ENCODE data around the gene NPTX1.

Gene NPTX1

GRCh38 chr17:80485846-80486245 lies 9.4 kb upstream of the NPTX1 start:
- no peak overlapping the region for H3K4me3 ChIP-seq (ENCODE audit: low read depth, low read length)
- DNase-seq (ENCODE audit: low read depth) = peak; percentile 60

GRCh38 chr17:80482555-80483308 lies 6.3 kb upstream of the NPTX1 start:
- no peak for DNase-seq (ENCODE audit: low read depth)
- no peak overlapping the region for H3K4me3 ChIP-seq (ENCODE audit: low read depth, low read length)
- no peak for TF ChIP-seq CTCF (IDR thresholded peaks at IDR 0.05; ENCODE audit: low read depth, low read length)
- TF ChIP-seq POLR2A (IDR thresholded peaks at IDR 0.05; ENCODE audit: extremely low read depth, insufficient read length) = no peak

More at GRCh38 chr17:80485846-80486245, 9.4 kb upstream of the NPTX1 start:
- no peak for TF ChIP-seq MAX (IDR thresholded peaks at IDR 0.05; ENCODE audit: low read depth, low read length)

GRCh38 chr17:80482058-80482318 lies 5.6 kb upstream of the NPTX1 start:
- H3K4me3 ChIP-seq (ENCODE audit: low read depth, low read length) = no peak overlapping the region
- no peak for TF ChIP-seq POLR2A (IDR thresholded peaks at IDR 0.05; ENCODE audit: extremely low read depth, insufficient read length)
- no peak for TF ChIP-seq MYC (IDR thresholded peaks at IDR 0.05; ENCODE audit: low read depth, low read length)
- no peak for TF ChIP-seq MAX (IDR thresholded peaks at IDR 0.05; ENCODE audit: low read depth, low read length)
- no peak for TF ChIP-seq CTCF (IDR thresholded peaks at IDR 0.05; ENCODE audit: low read depth, low read length)
- no peak for DNase-seq (ENCODE audit: low read depth)

GRCh38 chr17:80481284-80482057 lies 5.1 kb upstream of the NPTX1 start:
- TF ChIP-seq POLR2A (IDR thresholded peaks at IDR 0.05; ENCODE audit: extremely low read depth, insufficient read length) = no peak
- TF ChIP-seq MAX (IDR thresholded peaks at IDR 0.05; ENCODE audit: low read depth, low read length) = no peak
- no peak for TF ChIP-seq CTCF (IDR thresholded peaks at IDR 0.05; ENCODE audit: low read depth, low read length)
- no peak for TF ChIP-seq MYC (IDR thresholded peaks at IDR 0.05; ENCODE audit: low read depth, low read length)
- no peak for DNase-seq (ENCODE audit: low read depth)
- H3K4me3 ChIP-seq (ENCODE audit: low read depth, low read length) = no peak overlapping the region

- TF ChIP-seq MAX (IDR thresholded peaks at IDR 0.05; ENCODE audit: low read depth, low read length) (no peak), POLR2A (IDR thresholded peaks at IDR 0.05; ENCODE audit: extremely low read depth, insufficient read length) (no peak), CTCF (IDR thresholded peaks at IDR 0.05; ENCODE audit: low read depth, low read length) (no peak), MYC (IDR thresholded peaks at IDR 0.05; ENCODE audit: low read depth, low read length) (no peak)
- DNase-seq (ENCODE audit: low read depth) = no peak
- H3K4me3 ChIP-seq (ENCODE audit: low read depth, low read length) = no peak overlapping the region
These were observed 3.8 kb upstream of the NPTX1 start for GRCh38 chr17:80480248-80480647.

- no peak overlapping the region for H3K4me3 ChIP-seq (ENCODE audit: low read depth, low read length)
- DNase-seq (ENCODE audit: low read depth) = no peak
- TF ChIP-seq POLR2A (IDR thresholded peaks at IDR 0.05; ENCODE audit: extremely low read depth, insufficient read length) = no peak
- TF ChIP-seq CTCF (IDR thresholded peaks at IDR 0.05; ENCODE audit: low read depth, low read length) = no peak
- no peak for TF ChIP-seq MYC (IDR thresholded peaks at IDR 0.05; ENCODE audit: low read depth, low read length)
- no peak for TF ChIP-seq MAX (IDR thresholded peaks at IDR 0.05; ENCODE audit: low read depth, low read length)
These were observed 2.8 kb upstream of the NPTX1 start for GRCh38 chr17:80479246-80479566.
